Left lung (tissue), 10 donors: ENCODE results near the gene PTPRD. TPM values are rescaled to one million over a fixed set of nuclear protein-coding genes. Genes with fewer than 3 reads are reported as not detected.

ENCODE experiments used
- ATAC-seq: fragments of 200-7000 bp; cut with Tn5 transposase; one replicate; pipeline ENCODE4 v1.9.1; 2020; ENCODE audit warnings: moderate library complexity
- DNase-seq, 4 donors: peaks; one replicate each; pipeline ENCODE4 v3.0.0-alpha.2; 2013 to 2020
- H3K27ac ChIP-seq, 2 donors: fragments of 200-600 bp; sonication (generic) in 1 of 2; one replicate each; pipeline versions ENCODE4 v1.5.0 to v1.8.0; 2020 to 2021
- H3K27me3 ChIP-seq, 2 donors: fragments of 200-600 bp; sonication (generic) in 1 of 2; one replicate each; pipeline versions ENCODE4 v1.5.0 to v1.8.0; 2020 to 2021
- H3K36me3 ChIP-seq, 2 donors: fragments of 200-600 bp; sonication (generic) in 1 of 2; one replicate each; pipeline versions ENCODE4 v1.5.0 to v1.8.0; 2020 to 2021
- H3K4me1 ChIP-seq, 2 donors: fragments of 200-600 bp; one replicate each; pipeline ENCODE4 v1.8.0; 2021
- H3K4me3 ChIP-seq, 2 donors: fragments of 200-600 bp; sonication (generic) in 1 of 2; one replicate each; pipeline versions ENCODE4 v1.5.0 to v1.8.0; 2020 to 2021; ENCODE audit warnings: mild to moderate bottlenecking in 1 of 2
- H3K9me3 ChIP-seq, 2 donors: fragments of 200-600 bp; sonication (generic) in 1 of 2; one replicate each; pipeline versions ENCODE4 v1.5.0 to v1.8.0; 2020 to 2021
- intact Hi-C, 2 donors: fragments of 100-400 bp; cut with DNase I; formaldehyde crosslinking; loops; one replicate each; pipeline versions ENCODE4 v1.11.2 to v1.14.2; 2022
- polyA plus RNA-seq, 6 donors: library from polyadenylated mRNA; unstranded; fragments of 120-200 nt; gene quantifications; one replicate each; pipeline ENCODE4 v1.2.1, GENCODE V29; 2013; ENCODE audit not compliant: insufficient read length in 6 of 6
- total RNA-seq, 2 donors: library from RNA; stranded (reverse); fragmentation: NEBNext Ultra II Directional; extraction: Animal tissue kit (Norgen Biotek cat#: 25700); gene quantifications; one replicate each; pipeline ENCODE4 v1.2.1, GENCODE V29; 2021
- TF ChIP-seq, protein P1 (sequence below), 2 donors: fragments of 200-600 bp; sonication (generic) in 1 of 2; IDR thresholded peaks; one replicate each; pipeline versions ENCODE4 v1.5.0 to v1.8.0; 2021; ENCODE audit warnings: antibody characterized with exemption in 2 of 2
- donor health status: DM: no; HTN: yes; CAD: no.
- donor health status: DM: no; HTN: no; CAD: no.

PTPRD gene
- total and polyA plus RNA-seq, 8 donors, result 24.2 to 167 (median 139) TPM

DNA sequence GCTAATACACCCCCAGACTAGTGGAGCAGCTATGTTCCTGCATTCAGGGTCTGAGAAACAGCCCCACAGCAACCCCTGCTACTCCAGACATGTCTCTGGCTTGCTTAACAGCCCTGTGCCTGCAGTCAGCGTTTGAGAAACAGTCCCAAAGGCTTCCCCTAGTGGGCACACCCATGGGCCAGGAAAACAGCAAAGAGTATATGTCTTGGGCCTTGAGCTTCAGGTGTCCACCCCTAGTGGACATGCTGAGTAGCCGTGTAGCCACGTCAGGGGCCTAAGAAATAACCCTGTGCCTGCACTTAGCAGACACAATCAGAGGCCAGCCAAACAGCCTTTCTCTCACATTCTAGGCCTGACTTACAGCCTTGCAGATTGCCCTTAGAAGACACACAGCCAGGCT, 698.6 kb downstream of the PTPRD start:
- no peak for DNase-seq
- H3K4me3 ChIP-seq, result no peak overlapping the region
- H3K4me1 ChIP-seq, result no peaks in the 10 kb centered on the region
- no peaks in the 10 kb centered on the region for H3K36me3 ChIP-seq
- TF ChIP-seq, protein P1, sequence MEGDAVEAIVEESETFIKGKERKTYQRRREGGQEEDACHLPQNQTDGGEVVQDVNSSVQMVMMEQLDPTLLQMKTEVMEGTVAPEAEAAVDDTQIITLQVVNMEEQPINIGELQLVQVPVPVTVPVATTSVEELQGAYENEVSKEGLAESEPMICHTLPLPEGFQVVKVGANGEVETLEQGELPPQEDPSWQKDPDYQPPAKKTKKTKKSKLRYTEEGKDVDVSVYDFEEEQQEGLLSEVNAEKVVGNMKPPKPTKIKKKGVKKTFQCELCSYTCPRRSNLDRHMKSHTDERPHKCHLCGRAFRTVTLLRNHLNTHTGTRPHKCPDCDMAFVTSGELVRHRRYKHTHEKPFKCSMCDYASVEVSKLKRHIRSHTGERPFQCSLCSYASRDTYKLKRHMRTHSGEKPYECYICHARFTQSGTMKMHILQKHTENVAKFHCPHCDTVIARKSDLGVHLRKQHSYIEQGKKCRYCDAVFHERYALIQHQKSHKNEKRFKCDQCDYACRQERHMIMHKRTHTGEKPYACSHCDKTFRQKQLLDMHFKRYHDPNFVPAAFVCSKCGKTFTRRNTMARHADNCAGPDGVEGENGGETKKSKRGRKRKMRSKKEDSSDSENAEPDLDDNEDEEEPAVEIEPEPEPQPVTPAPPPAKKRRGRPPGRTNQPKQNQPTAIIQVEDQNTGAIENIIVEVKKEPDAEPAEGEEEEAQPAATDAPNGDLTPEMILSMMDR (IDR thresholded peaks at IDR 0.05), result no peak
- no peaks in the 10 kb centered on the region for H3K27me3 ChIP-seq
- ATAC-seq, result no peak
- no peak overlapping the region for H3K27ac ChIP-seq
- H3K9me3 ChIP-seq, result peaks cover 0 to 16% of the 10 kb centered on the region in 2 donors
- intact Hi-C loops, result no loop called here

DNA sequence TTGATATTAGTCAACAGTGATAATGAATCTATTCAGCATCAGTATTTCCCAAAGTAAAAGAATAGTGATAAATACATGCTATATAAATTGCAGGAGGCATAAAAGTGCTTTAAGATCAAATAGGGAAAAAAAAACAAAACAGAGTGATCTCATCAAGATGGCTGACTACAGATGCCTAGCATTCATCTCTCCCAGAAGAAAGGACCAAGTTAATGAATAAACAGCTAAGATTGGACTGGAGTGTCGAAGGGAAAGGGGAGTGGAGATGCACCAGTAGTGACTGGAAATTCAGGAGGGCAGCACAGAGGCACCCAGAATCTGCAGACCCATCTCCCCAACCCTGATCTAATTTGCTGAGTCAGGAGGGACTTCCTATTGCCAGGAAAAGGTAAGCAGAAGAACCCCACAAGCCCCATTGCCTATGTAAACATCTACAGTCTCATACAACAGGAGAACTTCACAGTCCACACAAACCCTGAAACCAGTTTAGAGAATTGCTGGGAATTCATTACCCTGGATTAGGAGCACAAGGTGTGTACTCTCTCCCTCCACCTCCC, 699.4 kb downstream of the PTPRD start:
- Histone ChIP-seq H3K4me1 (no peaks in the 10 kb centered on the region), H3K4me3 (no peak overlapping the region), H3K9me3 (peaks cover 0 to 16% of the 10 kb centered on the region in 2 donors), H3K27me3 (no peaks in the 10 kb centered on the region), H3K36me3 (no peaks in the 10 kb centered on the region), H3K27ac (no peak overlapping the region)
- DNase-seq (no peak), ATAC-seq (no peak)
- TF ChIP-seq, protein P1 (IDR thresholded peaks at IDR 0.05), result no peak
- intact Hi-C loops, result no loop called here

DNA sequence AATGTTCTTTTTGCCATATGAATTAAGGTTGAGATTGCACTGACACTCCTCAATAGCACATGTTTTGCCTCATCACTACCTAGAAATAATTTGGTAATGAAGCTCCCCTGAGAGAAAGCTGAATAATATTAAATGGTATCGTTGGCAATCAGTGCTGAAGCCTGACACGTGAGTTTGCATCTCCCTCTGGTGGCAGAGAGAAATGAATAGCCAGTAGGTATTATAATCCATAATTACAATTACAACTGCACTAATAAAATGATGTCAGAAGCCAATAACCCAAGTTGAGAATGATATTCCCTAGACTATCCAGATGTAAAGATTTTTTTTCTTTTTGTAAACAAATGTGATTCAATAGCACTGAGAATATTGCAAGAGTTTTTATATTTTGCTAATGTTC, 700.3 kb downstream of the PTPRD start:
- Histone ChIP-seq H3K36me3 (no peaks in the 10 kb centered on the region), H3K4me3 (no peak overlapping the region), H3K27ac (no peak overlapping the region), H3K4me1 (no peaks in the 10 kb centered on the region), H3K27me3 (no peaks in the 10 kb centered on the region), H3K9me3 (peaks cover 0 to 16% of the 10 kb centered on the region in 2 donors)
- intact Hi-C loops, result no loop called here
- ATAC-seq (no peak), DNase-seq (no peak)
- TF ChIP-seq, protein P1 (IDR thresholded peaks at IDR 0.05), result no peak

DNA sequence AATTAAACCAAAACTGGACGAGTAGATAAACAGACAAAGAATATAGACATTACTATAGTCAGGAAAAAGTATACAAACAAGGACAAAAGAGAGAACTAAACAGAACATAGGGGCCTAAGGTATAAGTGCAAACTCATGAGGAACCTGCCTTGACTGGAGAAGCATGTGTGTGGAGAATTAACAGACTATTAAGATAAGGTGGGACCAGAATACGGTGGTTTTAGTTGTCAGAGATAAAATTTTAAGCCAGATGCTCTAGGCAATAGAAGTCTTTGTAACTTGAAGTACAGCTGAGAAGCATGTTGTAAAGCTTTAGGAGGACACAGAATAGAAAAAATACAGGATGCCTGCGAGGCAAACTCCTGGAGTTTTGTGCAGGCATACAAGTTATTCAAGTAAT, 707.1 kb downstream of the PTPRD start:
- no peak overlapping the region for H3K4me3 ChIP-seq
- no peaks in the 10 kb centered on the region for H3K4me1 ChIP-seq
- H3K36me3 ChIP-seq, result no peaks in the 10 kb centered on the region
- no peaks in the 10 kb centered on the region for H3K27me3 ChIP-seq
- intact Hi-C loops, result no loop called here
- TF ChIP-seq, protein P1 (IDR thresholded peaks at IDR 0.05), result no peak
- ATAC-seq, result no peak
- H3K27ac ChIP-seq, result no peak overlapping the region
- no peaks in the 10 kb centered on the region for H3K9me3 ChIP-seq
- no peak for DNase-seq

GRCh38 chr9:9904041-9904440, 708.8 kb downstream of the PTPRD start:
- no peak overlapping the region for H3K4me3 ChIP-seq
- TF ChIP-seq, protein P1 (IDR thresholded peaks at IDR 0.05), result no peak
- no peak overlapping the region for H3K27ac ChIP-seq
- no peaks in the 10 kb centered on the region for H3K4me1 ChIP-seq
- intact Hi-C loops, result no loop called here
- ATAC-seq (no peak), DNase-seq (no peak)
- no peaks in the 10 kb centered on the region for H3K27me3 ChIP-seq
- H3K36me3 ChIP-seq, result no peaks in the 10 kb centered on the region
- H3K9me3 ChIP-seq, result no peaks in the 10 kb centered on the region
